ENCODE data around the gene RCCD1. TPM values are rescaled to one million over a fixed set of nuclear protein-coding genes. Genes with fewer than 3 reads are reported as not detected.

RCCD1 gene
- total RNA-seq, 1 donor from 2014 or later = 5.2 TPM

DNA sequence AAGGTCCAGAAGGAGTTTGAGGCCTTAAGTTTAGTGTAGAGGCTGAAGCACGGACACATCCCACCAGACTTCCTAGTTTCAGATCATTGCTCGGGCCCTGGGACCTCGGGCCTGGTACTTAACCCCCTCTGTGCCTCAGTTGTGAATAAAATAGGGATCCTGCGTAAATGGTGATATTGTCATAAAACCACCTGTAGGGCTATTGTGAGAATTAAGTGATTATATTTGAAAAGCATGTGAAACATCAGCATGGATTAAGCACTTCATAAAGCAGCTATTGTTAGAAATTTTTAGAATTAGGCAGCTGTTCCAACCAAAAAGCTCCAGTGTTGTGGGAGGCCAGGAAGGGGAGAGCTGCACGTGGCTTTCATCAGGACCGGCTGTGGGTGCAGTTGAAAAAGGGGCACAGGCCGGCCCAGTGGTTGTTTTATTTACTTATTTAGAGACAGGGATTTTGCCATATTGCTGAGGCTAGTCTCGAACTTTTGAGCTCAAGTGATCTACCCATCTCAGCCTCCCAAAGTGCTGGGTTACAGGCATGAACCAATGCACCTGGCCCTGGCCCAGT lies 4.4 kb downstream of the RCCD1 start:
- Mint-ChIP-seq H3K36me3 (ENCODE audit: low read depth, unreplicated experiment) (peaks cover 7% of the 10 kb centered on the region), H3K27me3 (ENCODE audit: unreplicated experiment) (peaks cover 10% of the 10 kb centered on the region), H3K27ac (ENCODE audit: unreplicated experiment) (peak overlapping the region; percentile 36), H3K9me3 (ENCODE audit: unreplicated experiment) (no peaks in the 10 kb centered on the region), H3K4me3 (ENCODE audit: unreplicated experiment) (no peak overlapping the region), H3K4me1 (ENCODE audit: unreplicated experiment) (peaks cover 2% of the 10 kb centered on the region)
- TF ChIP-seq, protein P1, sequence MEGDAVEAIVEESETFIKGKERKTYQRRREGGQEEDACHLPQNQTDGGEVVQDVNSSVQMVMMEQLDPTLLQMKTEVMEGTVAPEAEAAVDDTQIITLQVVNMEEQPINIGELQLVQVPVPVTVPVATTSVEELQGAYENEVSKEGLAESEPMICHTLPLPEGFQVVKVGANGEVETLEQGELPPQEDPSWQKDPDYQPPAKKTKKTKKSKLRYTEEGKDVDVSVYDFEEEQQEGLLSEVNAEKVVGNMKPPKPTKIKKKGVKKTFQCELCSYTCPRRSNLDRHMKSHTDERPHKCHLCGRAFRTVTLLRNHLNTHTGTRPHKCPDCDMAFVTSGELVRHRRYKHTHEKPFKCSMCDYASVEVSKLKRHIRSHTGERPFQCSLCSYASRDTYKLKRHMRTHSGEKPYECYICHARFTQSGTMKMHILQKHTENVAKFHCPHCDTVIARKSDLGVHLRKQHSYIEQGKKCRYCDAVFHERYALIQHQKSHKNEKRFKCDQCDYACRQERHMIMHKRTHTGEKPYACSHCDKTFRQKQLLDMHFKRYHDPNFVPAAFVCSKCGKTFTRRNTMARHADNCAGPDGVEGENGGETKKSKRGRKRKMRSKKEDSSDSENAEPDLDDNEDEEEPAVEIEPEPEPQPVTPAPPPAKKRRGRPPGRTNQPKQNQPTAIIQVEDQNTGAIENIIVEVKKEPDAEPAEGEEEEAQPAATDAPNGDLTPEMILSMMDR (IDR thresholded peaks at IDR 0.05; ENCODE audit: unreplicated experiment) = no peak
- no peak for DNase-seq (ENCODE audit: low spot score)

DNA sequence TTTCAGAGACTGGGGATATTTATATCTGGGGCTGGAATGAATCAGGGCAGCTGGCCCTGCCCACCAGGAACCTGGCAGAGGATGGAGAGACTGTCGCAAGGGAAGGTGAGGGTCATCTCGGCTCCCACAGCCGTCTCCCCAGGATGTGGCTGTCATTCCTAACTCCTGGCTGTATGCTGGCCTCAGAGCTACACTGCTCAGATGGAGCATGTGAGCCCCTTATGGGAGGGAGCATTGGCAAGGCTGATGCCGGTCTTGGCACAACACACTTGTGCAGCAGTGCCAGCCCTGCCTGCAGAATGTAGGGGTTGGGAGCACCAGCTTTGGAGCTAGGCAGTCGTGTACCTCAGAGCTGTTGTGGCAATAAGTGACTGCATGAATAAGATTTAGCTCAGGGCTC lies 5.2 kb downstream of the RCCD1 start:
- no peak overlapping the region for H3K27ac Mint-ChIP-seq (ENCODE audit: unreplicated experiment)
- peaks cover 7% of the 10 kb centered on the region for H3K36me3 Mint-ChIP-seq (ENCODE audit: low read depth, unreplicated experiment)
- H3K4me3 Mint-ChIP-seq (ENCODE audit: unreplicated experiment) = no peak overlapping the region
- H3K4me1 Mint-ChIP-seq (ENCODE audit: unreplicated experiment) = peaks cover 2% of the 10 kb centered on the region
- no peaks in the 10 kb centered on the region for H3K9me3 Mint-ChIP-seq (ENCODE audit: unreplicated experiment)
- no peak for DNase-seq (ENCODE audit: low spot score)
- TF ChIP-seq, protein P1 (IDR thresholded peaks at IDR 0.05; ENCODE audit: unreplicated experiment) = no peak
- peaks cover 10% of the 10 kb centered on the region for H3K27me3 Mint-ChIP-seq (ENCODE audit: unreplicated experiment)

DNA sequence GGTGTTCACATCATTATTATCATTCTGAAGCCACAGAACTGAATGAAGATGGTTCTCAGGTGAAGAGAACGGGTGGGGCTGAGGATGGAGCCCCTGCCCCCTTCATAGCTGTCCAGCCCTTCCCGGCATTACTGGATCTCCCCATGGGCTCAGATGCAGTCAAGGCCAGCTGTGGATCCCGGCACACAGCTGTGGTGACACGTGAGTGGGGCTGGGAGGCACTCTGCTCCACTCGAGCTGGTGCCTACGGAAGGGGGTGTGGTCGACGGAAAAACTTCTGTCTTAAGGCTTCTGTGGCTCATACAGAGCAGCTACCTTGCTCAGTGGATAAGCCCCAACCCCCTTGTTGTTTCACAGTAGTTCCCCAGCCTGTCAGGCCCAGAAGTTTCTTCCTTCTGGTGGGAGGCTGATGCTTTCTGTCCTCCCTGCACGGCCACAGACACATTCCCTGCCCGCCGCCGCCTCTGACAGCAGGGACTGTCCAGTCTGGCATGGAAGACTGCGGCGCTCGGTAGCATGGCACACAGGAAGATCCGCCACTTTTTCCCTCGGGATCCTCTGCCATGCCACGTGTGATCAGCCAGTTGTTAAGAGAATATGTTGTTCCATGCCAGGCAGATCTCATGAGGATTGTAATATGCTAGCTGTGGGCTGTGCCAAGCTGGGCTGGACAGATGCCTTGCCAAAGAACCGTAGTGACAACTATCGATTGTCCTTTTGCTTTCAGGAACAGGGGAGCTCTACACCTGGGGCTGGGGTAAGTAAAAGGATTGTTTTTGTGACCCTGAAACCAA lies 5.8 kb downstream of the RCCD1 start:
- peaks cover 8% of the 10 kb centered on the region for H3K27me3 Mint-ChIP-seq (ENCODE audit: unreplicated experiment)
- peak overlapping the region; percentile 2 for H3K4me3 Mint-ChIP-seq (ENCODE audit: unreplicated experiment)
- TF ChIP-seq, protein P1 (IDR thresholded peaks at IDR 0.05; ENCODE audit: unreplicated experiment) = no peak
- H3K4me1 Mint-ChIP-seq (ENCODE audit: unreplicated experiment) = peaks cover 2% of the 10 kb centered on the region
- no peak for DNase-seq (ENCODE audit: low spot score)
- H3K36me3 Mint-ChIP-seq (ENCODE audit: low read depth, unreplicated experiment) = peaks cover 7% of the 10 kb centered on the region
- H3K9me3 Mint-ChIP-seq (ENCODE audit: unreplicated experiment) = no peaks in the 10 kb centered on the region
- no peak overlapping the region for H3K27ac Mint-ChIP-seq (ENCODE audit: unreplicated experiment)

DNA sequence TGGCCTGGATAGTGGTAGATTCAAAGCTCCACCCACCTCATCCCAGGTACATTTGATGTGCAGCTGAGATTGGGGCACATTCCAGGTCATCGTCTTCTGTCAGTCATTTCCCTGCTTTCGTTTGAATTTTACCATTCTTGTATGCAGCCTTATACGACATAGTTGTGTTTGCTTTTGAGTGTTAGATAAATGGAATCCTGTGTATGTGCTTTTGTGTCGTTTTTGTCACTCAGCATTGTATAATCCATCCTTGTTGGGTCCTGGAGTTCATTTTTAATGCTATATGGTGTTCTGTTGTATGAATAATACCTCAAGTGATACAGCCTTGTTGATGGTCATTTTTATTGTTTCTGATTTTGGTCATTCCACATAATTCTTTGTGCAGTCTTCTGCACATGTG lies 7.3 kb downstream of the RCCD1 start:
- peaks cover 2% of the 10 kb centered on the region for H3K4me1 Mint-ChIP-seq (ENCODE audit: unreplicated experiment)
- no peaks in the 10 kb centered on the region for H3K9me3 Mint-ChIP-seq (ENCODE audit: unreplicated experiment)
- peaks cover 7% of the 10 kb centered on the region for H3K36me3 Mint-ChIP-seq (ENCODE audit: low read depth, unreplicated experiment)
- no peak for DNase-seq (ENCODE audit: low spot score)
- peaks cover 6% of the 10 kb centered on the region for H3K27me3 Mint-ChIP-seq (ENCODE audit: unreplicated experiment)
- TF ChIP-seq, protein P1 (IDR thresholded peaks at IDR 0.05; ENCODE audit: unreplicated experiment) = no peak
- no peak overlapping the region for H3K4me3 Mint-ChIP-seq (ENCODE audit: unreplicated experiment)
- no peak overlapping the region for H3K27ac Mint-ChIP-seq (ENCODE audit: unreplicated experiment)

DNA sequence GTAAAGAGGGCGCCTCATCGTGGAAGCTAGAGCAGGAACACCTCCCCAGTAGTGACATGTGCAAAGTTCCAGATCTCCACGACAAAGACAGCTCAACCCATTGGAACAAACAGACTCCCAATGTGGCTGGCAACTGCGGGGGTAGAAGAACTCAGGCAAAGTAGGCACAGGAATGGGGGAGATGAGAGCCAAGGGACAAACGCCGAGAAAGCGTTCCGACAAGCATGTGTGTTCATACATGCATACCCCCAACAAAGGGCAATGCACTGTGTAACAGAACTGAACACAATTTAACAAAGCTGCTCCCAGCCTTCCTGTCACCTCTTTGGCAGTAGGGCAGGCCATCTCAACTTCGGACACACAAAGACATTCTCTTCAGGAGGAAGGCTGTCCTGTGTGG lies 11.6 kb downstream of the RCCD1 start:
- Mint-ChIP-seq H3K4me1 (ENCODE audit: unreplicated experiment) (no peaks in the 10 kb centered on the region), H3K27me3 (ENCODE audit: unreplicated experiment) (peaks cover 4% of the 10 kb centered on the region), H3K27ac (ENCODE audit: unreplicated experiment) (no peak overlapping the region), H3K36me3 (ENCODE audit: low read depth, unreplicated experiment) (peaks cover 1% of the 10 kb centered on the region), H3K9me3 (ENCODE audit: unreplicated experiment) (no peaks in the 10 kb centered on the region), H3K4me3 (ENCODE audit: unreplicated experiment) (no peak overlapping the region)
- DNase-seq (ENCODE audit: low spot score) = no peak
- TF ChIP-seq, protein P1 (IDR thresholded peaks at IDR 0.05; ENCODE audit: unreplicated experiment) = no peak

Measured in endothelial cell (in vitro differentiated cells).